ENCODE data around the gene INPP5D.

DNA sequence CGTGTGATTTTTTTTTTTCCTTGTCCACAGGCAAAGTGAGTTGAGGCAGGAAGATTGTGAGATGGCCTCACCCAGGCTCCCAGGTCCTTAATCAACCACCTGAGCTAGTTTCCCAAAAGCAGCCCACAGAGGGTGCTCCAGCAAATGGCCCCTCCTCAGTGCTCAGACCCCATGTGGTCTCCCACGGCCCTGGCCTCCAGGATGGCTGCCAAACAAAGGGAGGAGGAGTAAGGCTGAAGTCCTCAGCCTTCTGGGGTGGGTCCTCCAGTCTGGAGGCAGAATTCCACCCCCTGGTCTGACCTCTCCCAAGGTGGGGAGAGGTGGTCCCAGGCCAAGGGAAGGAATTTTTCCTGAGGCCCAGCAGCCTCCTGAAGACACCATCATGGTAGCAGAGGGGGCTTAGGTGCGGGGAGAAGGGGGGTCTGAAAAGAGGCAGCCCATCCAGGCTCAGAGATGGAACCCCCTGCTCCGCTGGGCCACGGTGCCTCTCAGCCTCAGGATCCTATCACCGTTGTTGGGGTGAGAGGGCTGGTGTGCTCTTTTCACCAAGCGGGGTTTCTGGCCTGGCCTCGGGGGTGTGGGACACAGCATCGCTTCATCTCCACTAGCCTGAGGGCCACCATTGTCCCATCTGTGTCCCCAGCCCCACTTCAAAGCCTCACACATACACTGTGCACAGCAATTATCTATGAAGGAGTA lies 49.4 kb upstream of the INPP5D start:
- TF ChIP-seq ZBTB7A (IDR thresholded peaks at IDR 0.05; ENCODE audit: low read depth): no peak
- no peak for TF ChIP-seq EP300 (IDR thresholded peaks at IDR 0.05; ENCODE audit: borderline replicate concordance)
- no peak for TF ChIP-seq CREB1 (IDR thresholded peaks at IDR 0.05; ENCODE audit: low read depth)
- TF ChIP-seq, protein P1, sequence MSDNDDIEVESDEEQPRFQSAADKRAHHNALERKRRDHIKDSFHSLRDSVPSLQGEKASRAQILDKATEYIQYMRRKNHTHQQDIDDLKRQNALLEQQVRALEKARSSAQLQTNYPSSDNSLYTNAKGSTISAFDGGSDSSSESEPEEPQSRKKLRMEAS (IDR thresholded peaks at IDR 0.05): no peak
- TF ChIP-seq FOXM1 (IDR thresholded peaks at IDR 0.05; ENCODE audit: borderline replicate concordance, low read depth): no peak
